ENCODE data around the gene RBM10.
"Not testable (repeated sequence)": the region's sequence is repeated elsewhere in the genome, so short reads cannot be mapped to it uniquely, and the experiment has no call there.

RBM10 gene, protein sequence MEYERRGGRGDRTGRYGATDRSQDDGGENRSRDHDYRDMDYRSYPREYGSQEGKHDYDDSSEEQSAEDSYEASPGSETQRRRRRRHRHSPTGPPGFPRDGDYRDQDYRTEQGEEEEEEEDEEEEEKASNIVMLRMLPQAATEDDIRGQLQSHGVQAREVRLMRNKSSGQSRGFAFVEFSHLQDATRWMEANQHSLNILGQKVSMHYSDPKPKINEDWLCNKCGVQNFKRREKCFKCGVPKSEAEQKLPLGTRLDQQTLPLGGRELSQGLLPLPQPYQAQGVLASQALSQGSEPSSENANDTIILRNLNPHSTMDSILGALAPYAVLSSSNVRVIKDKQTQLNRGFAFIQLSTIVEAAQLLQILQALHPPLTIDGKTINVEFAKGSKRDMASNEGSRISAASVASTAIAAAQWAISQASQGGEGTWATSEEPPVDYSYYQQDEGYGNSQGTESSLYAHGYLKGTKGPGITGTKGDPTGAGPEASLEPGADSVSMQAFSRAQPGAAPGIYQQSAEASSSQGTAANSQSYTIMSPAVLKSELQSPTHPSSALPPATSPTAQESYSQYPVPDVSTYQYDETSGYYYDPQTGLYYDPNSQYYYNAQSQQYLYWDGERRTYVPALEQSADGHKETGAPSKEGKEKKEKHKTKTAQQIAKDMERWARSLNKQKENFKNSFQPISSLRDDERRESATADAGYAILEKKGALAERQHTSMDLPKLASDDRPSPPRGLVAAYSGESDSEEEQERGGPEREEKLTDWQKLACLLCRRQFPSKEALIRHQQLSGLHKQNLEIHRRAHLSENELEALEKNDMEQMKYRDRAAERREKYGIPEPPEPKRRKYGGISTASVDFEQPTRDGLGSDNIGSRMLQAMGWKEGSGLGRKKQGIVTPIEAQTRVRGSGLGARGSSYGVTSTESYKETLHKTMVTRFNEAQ

DNA sequence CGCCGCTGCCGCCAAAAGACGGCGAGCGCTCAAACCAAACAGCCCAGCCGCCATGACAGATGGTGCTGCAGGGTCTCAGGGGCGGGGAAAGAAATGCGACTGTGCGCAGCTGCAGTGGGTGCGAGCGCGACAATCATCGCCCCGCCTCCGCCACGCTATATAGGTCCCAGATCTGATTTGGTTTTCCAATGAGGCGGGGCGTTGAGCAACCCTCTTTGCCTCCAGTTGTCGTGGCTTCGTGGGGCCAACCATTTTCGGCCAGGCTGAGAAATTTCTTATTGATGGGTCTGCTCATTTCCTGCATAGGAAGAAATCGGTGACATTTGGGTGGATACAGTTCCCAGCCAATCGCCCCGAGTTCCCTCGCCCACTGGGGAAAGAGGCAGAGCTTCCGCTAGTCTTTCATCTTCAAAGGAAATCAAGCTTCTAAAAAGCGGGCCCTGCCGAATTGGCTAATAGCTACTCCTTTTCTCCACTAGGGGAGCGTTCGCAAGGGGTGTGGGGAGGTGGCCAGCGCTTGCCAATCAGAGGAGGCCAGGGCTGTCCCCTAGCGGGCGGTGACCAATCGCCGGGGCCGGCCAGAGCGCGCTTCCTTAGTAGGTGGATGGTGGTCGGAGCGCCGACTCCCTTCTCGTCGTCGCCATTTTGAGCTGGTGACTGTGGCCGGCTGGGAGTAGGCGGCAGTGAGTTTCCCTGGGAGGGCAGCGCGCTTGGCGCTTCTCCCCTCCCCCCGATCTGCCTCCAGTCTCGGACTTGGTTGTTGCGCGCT lies at the start of gene RBM10, which contains the start of gene NDUFB11:
Gene RBM10 (plus strand): TSS at position 596 of the 769 bp plus-strand sequence. CDS start 2,261 bp downstream, outside the sequence.
Gene NDUFB11 (minus strand): TSS at position 77 of the 769 bp plus-strand sequence. CDS start 23 bp downstream, at position 54.
- DNase-seq = peak; percentile 89

DNA sequence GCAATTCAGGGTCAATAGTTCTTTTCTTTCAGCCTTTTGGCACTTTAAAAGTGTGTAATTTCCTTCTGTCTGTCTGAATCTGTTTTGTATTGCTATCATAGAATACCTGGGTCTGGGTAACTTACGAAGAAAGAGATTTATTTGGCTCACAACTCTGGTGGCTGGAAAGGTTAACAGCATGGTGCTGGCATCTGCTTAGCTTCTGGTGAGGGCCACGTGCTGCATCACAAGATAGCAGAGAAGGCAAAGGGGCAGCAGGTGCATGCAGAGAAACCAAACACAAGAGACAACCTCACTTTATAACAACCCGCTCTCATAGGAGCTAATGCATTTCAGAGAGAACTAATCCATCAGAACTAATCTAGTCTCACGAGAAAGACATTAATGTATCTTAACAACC lies 48.0 kb upstream of the RBM10 start:
- DNase-seq = no peak

DNA sequence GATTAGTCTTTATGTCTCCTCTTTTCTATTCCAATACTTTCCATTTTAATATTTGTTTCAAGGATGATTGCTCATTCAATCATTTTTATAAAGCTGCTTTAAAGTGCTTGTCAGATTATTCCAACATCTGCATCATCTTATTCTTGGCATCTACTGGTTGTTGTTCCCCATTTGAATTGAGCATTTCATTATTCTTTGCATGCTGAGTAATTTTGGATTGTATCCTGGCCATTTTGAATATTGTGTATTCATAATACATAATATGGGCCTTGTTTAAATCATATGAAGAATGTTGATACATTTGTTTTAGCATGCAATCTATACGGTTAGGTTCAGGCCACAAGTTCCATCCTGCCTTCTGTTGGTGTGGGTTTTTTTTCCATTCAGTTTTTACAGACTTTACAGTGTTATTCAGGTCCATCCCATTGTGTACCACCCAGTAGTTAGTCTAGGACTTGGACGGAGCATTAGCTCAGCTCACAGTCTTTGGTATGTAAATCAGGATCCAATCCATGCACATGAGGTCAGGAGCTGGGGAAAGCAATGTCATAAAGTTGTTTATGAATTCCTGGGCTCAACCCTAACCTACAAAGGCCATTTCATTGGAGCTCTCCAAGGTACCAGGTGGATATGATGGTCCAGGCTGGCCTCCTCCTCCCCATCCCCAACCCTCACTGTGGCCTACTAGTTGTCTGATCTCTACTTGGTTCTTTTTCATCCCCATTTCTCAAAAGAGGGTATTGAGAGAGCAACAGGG lies 46.5 kb upstream of the RBM10 start:
- DNase-seq = no peak

DNA sequence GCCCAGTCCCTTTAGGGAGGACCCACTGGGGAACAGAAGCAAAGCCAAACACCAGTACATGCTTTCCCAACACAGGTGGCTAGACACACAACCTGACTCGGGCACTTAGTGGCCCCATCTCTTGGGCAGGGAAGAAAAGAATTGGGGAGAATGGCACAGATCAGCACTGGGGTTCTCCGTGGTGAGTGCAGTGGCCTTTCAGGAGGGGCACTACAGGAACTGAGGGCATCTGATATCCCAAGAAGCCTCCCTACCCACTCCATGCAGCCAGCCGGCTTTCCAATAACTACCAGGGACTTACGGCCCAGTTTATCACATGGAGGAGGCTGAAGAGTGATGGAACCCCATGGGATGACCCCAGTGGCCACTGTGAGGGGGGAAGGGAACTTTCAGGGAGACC lies 43.8 kb upstream of the RBM10 start:
- no peak for DNase-seq

DNA sequence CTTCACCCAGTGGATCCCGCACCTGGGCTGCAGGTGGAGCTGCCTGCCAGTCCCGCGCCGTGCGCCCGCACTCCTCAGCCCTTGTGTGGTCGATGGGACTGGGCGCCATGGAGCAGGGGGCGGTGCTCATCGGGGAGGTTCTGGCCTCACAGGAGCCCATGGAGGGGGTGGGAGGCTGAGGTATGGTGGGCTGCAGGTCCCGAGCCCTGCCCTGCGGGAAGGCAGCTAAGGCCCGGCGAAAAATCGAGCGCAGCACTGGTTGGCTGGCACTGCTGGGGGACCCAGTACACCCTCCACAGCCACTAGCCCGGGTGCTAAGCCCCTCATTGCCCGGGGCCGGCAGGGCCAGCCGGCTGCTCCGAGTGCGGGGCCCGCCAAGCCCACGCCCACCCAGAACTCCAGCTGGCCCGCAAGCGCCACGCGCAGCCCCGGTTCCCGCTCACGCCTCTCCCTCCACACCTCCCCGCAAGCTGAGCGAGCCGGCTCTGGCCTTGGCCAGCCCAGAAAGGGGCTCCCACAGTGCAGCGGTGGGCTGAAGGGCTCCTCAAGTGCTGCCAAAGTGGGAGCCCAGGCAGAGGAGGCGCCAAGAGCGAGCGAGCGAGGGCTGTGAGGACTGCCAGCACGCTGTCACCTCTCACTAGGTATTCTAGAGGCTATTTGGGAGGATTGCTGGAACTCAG lies 33.9 kb upstream of the RBM10 start:
- DNase-seq = not testable (repeated sequence)

DNA sequence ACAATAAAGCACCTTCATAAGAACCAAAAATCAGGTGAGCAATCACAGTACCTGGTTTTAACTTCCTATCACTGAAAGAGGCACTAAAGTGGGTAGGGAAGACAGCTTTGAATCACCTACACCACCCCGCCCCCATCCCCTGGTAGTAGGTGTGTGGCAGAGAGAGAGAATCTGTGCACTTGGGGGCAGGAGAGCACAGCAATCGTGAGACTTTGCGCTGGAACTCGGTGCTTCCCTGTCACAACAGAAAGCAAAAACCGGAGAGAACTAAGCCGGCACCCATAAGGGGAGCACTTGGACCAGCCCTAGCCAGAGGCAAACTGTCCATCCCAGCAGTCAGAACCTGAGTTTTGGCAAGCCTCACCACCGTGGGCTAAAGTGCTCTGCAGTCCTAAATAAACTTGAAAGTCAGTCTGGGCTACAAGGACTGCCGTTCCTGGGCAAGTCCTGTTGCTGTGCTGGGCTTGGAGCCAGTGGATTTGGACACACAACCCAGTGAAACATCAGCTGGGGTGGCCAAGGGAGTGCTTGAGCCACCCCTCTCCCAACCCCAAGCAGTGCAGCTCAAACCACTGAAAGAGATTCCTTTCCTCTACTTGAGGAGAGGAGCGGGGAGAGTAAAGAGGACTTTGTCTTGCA lies 32.6 kb upstream of the RBM10 start:
- no peak for DNase-seq

DNA sequence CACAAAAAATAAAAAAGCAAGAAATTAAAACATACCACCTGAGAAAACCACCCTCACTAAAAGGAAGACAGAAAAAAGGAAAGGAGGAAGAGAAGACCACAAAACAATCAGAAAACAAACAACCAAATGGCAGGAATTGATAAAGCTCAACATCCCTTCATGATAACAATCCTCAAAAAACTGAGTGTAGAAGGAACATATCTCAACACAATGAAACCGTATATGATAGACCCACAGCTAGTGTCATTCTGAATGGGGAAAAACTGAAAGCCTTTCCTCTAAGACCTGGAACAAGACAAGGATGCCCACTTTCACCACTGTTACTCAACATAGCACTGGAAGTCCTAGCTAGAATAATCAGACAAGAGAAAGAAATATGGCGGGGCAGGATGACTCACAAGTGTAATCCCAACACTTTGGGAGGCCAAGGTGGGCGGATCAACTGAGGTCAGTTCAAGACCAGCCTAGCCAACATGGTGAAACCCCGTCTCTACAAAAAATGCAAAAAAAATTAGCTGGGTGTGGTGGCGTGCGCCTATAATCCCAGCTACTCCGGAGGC lies 28.4 kb upstream of the RBM10 start:
- DNase-seq = not testable (repeated sequence)

DNA sequence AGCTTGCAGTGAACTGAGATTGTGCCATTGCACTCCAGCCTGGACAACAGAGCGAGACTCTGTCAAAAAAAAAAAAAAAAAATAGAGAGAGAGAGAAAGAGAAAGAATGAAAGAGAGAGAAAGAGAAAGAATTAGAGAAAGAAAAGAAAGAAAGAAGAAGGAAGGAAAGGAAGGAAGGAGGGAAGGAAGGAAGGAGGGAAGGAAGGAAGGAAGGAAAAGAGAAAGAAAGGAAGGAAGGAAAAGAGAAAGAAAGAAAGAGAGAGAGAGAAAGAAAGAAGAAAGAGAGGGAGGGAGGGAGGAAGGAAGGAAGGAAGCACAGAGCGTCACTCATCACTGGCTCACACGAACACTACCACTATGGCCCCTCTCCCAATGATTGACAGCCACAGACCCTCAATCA lies 20.6 kb upstream of the RBM10 start:
- DNase-seq = not testable (repeated sequence)

DNA sequence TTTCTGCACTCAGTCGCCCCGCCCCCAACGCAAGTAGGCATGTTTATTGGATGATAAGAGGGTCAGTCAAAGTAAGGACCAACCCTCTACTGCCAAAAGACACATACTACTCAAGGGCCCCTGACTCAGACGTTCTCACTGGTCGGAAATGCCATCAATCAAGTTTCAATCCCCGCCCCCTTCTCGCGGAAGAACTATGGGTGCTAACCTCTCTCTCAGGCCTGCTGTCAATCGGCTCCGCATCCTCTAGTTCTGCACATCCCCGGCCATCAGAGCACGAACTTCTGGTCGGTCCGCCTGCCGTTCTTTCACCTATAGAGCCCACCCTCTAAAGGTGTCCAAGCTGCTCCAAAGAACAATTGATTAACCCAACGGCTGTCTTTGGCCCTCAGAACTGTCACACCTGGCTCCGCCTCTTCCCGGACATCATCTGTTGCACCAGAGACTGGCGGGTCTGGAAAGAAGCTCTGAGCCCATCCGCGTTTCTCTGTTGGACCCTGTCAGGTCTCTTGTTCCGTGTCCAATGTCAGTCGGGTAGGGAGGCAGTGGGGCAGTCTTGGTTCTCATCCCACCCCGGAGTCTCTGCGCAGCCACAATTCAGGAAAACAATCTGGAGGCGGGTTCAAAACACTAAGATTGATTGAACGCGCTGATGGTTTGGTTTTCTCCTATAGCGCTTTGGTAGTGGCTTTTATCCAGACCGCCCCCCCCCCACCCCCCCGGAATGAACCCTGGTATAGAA lies 15.7 kb upstream of the RBM10 start:
- peak; percentile 88 for DNase-seq

DNA sequence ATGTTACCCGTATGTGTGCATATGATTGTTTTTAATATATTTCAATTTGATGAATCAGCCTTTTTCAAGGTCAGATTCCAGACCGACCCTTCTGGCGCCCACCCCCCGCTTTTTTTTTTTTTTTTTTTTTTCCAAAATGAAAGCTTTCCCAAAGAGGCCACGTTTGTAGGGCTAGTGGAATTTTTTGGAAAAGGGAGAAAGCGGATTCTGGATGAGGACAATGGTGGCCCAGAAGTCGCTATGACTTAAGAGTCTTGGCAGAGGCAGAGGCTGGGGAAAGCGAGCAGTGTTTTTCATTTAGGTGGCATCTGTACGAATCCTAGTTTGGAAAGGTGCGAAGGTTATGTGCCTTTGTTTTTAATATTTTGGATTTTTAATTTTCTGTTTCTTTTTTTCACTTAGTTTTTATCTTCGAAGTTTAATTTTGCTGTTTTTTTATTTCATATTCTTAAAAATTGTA lies 15.1 kb upstream of the RBM10 start:
- DNase-seq = no peak

DNA sequence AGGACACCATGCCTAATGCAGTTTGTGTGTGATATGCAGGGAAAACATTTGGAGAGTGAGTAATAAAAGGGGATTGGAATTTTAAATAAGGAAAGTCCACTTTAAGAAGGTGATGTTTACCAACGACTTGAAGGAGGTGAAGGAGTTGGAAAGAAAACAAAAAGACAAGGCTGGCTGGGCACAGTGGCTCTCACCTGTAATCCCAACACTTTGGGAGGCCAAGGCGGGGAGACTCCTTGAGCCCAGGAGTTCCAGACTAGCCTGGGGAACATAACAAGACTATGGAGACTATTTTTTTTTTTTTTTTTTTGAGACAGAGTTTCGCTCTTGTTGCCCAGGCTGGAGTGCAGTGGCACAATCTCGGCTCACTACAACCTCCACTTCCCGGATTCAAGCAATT lies 11.5 kb upstream of the RBM10 start:
- no peak for DNase-seq

DNA sequence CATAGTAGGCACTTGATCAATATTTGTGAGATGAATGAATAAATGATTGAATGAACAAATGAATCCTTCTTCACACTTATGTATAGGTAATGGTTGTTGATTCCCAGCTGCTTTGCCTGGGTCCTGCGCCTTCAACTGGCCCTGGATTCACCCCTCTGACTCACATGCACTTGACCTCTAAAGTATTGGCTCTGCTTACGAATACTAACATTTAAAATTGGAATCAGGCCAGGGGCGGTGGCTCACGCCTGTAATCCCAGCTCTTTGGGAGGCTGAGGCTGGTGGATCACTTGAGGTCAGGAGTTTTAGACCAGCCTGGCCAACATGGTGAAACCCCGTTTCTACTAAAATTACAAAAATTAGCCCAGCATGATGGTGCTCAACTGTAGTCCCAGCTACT lies 9.4 kb upstream of the RBM10 start:
- not testable (repeated sequence) for DNase-seq

DNA sequence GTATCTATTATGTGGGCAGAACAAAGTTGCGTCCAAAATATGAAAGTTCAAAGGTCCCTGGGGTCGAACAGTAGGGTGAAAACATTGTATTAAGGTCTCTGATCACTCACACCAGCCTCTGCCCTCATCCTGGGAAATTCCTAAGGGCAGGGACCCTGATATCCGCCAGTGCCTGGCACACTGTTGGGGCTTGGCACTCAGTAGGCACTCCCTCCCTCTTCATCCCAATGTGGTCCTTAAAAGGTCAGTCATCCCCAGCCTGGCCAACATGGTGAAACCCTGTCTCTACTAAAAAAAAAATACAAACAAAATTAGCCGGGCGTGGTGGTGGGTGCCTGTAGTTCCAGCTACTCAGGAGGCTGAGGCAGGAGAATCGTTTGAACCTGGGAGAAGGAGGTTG lies 6.8 kb upstream of the RBM10 start:
- no peak for DNase-seq

DNA sequence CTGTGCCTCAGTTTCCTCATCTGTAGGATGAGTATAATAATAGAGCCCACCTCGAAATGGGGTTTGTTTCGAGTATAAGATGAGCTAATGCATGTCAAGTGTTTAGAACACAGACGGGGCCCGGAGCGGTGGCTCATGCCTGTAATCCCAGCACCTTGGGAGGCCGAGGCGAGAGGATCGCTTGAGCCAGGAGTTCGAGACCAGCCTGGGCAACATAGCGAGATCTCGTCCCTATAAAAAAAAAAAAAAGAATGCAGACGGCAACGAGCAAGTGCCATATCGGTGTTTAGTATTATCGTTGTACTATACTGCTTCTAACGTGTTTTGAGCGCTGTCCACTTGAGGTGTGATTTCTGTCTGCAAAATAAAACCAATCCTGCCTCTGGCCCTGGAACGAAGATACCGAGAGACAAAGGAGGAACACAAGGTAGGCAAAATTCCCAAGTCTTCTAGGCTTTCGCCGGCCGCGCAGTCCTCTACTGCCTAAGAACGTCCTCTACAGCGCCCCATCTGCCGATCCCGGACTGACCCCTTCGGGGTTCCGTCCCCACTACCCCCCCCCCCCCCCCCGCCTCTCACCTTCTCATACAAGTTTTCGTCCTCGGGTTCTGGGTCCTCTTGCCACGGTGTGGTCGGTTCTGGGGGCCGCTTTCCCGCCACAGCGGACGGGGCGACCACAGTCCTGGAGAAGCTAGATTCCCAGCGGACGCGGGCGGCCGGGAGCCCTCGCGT lies 961 bp upstream of the RBM10 start:
- peak; percentile 65 for DNase-seq

DNA sequence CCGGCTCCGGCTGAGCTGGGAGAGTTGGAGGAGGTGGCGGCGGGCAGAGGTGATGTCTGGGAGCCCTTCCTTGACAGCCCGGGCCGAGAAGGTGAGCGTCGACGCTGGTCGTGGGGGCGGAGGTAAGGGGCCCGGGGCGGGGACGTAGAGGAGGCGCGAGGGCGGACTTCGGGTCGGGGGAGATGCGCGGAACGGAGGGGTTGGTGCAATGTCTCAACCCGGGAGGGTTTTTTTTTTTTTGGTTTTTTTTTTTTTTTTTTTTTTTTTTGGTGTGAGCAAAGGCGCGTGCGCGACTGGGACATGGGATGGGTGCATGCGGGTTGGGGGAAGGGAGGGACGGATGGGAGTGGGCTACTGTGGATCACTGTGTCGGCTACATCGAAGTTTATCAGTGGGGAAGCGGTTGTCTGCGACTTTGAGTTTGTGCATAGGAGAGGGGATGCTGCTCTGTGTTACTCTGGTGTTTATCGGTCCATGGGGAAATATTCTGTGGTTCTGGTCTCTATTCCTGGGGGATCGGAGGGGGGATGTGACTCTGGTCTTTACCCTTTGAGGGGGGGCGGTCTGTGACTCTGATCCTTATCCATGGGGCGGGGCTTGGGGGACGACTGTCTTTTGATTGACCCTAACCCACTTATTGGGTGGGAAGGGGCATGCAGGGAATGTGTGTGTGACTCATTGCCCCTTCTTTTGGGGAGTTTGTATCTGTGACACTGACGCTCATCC lies 537 bp downstream of the RBM10 start:
- peak; percentile 61 for DNase-seq

DNA sequence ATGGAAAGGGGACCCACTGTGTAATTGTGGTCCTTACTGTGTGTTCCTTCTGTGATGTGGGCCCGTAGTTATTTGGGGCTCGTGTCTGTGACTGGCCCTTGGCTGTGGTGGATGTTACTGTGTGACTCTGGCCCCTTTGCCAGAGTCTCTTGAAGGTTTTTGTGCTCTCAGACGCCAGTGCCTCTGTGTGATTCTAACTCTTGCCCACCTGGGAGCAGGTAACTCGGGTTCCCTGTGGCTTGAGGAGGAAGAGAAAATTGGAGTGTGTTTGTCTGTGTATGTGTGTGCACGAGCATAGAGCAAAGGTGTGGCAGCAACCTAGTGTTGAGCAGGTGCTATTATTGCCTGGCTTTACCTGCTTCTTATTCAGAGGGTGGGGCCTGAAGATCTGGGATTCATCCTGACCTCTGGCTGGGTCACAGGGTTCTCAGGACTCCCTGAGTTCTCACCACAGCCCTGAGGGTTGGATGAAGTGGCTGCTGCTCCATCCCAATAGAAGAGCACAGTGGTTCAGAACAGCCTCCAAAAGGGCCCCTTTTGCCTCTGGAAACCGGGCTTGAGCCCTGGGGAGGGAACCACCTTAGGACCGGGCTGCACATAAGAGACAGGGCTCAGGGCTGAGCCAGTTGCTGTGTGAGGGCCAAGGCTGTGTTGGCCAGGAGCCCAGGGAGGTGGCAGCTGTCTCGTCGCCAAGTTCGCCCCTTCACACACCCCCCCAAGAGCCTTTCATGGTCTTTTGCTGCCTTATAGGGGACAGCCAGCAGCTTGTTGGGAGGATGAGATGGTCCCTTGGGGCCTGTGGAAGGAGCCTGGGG lies 1.3 kb downstream of the RBM10 start:
- DNase-seq = no peak

Measured in CD4-positive, alpha-beta T cell treated with Interleukin-17A for 4 hours (primary cell).